ENCODE data around the gene VAV3.
A peak's percentile ranks its signal among the peaks of the same experiment; 100 is the strongest.

VAV3 gene

DNA sequence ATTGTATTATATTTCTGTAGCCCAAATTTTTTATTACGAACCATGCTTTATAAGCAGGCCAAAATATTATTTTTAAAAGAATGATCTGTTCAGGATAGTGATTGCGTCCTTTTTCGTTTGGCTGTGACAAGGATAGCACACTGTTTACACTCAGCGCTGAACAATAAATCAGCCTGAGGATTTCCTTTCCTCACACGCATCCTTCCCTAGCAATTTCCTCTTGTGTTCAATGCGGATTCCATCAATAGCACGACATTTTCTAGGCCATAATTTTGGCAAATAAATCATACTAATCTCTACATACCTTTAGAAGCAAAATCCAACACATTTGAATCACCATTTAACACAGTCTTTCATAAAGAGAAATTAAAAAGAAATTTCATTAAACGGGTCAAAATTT is 1.6 kb upstream of the VAV3 start:
- no peak for DNase-seq

DNA sequence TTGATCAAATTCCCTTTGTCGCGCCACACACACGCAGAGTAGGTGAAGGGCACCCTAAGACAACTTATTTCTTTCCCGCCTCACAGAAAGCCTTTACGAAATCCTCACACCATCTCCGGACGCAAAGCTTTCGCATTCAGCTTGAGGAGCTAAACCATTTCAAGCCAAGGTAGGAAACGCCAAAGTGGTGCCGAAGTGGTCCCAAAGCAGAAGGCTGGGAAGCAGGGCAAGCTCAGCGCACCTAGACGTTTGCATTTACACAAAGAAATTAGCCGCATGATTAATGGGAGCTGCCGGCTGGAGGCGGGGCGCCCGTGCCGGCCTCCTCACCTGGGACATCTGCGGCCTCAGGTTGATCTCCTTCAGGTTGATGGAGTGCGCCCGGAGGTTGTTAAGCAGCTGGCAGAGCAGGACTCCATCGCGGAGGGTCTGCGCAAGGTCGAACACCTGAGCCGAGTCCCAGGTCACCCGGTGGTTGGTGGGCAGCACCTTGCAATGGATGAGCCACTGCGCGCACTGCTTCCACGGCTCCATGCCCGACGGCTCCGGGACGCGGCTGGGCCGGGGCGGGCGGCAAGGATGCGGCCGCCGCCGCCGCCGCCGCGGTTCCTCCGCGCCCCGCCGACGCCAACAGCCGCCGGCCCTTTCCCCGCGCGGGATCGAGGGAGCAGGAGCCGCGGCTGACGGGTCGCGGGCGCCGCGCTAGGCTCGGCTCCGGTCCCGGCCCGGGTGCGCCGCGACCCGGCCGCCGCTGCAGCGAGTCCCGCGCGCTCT is 457 bp downstream of the VAV3 start:
- DNase-seq, result no peak

- DNase-seq, result peak; percentile 66
Observed at GRCh38 chr1:107963601-107964335, 1.2 kb downstream of the VAV3 start.

- no peak for DNase-seq
Observed at GRCh38 chr1:107963008-107963407, 2.0 kb downstream of the VAV3 start.

- DNase-seq, result no peak
Observed at GRCh38 chr1:107954719-107955415, 10.1 kb downstream of the VAV3 start.

DNA sequence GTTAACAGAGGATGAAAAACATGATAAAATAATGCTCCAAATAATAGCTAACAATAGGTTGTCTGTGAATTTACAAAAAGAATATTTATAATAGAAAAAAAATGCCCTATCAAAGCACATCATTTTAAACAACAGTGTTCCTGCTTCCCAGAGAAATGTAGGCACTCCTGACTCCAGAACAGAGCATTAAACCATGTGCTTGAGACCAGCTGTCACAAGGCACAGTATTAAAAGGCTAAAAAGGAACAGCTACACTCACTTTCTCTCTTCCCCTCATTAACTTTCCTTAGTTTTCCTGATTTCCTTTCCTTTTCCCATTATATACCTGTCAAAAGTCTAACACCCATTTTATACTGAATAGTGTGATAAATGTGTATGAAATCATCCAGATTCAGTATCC is 10.9 kb downstream of the VAV3 start:
- DNase-seq, result no peak

- no peak for DNase-seq
Observed at GRCh38 chr1:107953556-107953955, 11.4 kb downstream of the VAV3 start.

GRCh38 chr1:107952989-107953388 is 12.0 kb downstream of the VAV3 start:
- DNase-seq, result no peak

- DNase-seq, result no peak
Observed at GRCh38 chr1:107950464-107950863, 14.5 kb downstream of the VAV3 start.

DNA sequence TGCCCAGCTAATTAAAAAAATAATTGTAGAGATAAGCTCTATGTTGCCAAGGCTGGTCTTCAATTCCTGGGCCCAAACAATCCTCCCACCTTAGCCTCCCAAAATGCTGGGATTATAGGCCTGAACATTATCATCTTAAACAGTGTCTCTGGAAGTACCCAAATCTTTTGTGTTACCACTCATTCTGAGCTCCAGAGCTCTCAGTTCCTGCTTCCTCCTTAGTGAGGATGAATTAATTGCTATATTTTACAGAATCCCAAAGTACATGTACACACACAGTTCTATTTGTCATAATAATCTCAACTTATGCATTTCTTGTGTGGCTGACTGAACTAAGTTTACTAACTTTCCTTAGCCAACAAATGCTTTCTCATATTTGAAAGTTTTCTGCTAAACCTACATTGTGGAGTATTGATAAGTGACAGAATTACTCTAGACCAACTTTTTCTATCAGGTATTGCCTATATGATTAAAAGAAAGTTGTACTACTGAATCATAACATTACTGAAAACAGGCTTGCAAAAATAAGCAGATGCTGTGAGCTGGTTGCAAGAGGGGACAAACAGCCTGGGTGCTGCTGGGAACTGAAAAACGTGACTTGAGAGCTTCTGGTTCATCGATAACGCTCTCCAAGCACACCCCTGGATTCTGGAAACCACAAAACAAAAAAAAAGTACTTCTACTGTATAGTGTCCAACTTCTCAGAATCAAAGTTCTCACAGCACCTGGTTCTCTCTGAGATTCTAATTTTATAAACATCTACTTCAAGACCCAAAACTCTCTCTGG is 15.3 kb downstream of the VAV3 start:
- DNase-seq, result peak; percentile 63

DNA sequence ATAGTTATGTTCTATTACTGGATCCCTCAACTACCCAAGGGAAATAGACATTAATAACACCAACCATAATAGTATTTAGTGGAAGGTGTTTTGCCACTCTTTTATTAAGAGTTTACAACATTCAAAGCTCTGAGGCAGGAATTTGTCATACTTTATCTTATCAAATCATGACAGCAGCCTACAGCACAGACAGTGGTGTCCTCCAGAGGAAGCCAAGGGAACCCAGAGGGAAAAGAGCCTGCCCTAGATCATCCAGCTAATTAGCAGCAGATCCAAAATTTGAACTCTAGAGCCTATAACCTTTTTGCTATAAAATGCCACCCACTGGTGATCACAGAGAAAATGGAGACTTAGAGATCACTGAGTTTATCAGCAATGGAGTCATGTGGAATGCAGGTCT is 18.2 kb downstream of the VAV3 start:
- no peak for DNase-seq

DNA sequence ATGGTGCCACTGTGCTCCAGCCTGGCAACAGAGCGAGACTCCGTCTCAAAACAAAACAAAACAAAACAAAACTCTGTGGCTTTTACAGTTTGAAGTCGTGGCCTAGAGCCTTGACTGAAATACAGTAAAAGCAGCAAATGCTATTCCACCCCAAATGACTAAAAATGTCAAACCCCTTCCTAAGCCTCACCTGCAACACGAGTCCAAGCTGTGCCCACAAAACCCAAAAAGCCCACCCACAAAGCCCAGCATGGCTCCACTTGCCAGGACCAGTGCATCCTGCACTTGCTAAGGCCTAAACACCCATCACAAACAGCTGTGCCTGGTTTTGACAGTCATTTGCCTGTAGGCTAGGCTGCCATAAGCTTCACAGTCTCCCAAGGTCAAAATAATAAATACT is 21.3 kb downstream of the VAV3 start:
- DNase-seq, result no peak

GRCh38 chr1:107942814-107943213 is 22.2 kb downstream of the VAV3 start:
- DNase-seq, result no peak

GRCh38 chr1:107941531-107941930 is 23.4 kb downstream of the VAV3 start:
- DNase-seq, result no peak

- DNase-seq, result no peak
Observed at GRCh38 chr1:107941123-107941522, 23.9 kb downstream of the VAV3 start.

DNA sequence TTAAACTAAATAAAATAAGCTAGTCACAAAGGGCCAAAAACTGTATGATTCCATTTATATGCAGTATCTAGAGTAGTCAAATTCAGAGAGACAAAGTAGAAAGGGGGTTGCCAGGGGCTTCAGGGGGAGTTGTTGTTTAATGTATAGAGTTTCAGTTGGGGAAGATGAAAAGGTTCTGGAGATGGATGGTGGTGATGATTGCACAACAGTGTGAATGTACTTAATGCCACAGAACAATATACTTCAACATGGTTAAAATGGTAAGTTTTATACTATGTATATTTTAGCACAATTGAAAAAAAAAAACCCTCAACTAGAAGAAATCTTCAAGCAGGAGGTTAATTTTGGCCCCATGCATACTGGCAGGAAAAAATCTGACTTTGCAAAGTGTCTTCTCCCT is 24.3 kb downstream of the VAV3 start:
- no peak for DNase-seq

GRCh38 chr1:107940017-107940577 is 24.9 kb downstream of the VAV3 start:
- no peak for DNase-seq

GRCh38 chr1:107939256-107939655 is 25.7 kb downstream of the VAV3 start:
- DNase-seq, result no peak

DNA sequence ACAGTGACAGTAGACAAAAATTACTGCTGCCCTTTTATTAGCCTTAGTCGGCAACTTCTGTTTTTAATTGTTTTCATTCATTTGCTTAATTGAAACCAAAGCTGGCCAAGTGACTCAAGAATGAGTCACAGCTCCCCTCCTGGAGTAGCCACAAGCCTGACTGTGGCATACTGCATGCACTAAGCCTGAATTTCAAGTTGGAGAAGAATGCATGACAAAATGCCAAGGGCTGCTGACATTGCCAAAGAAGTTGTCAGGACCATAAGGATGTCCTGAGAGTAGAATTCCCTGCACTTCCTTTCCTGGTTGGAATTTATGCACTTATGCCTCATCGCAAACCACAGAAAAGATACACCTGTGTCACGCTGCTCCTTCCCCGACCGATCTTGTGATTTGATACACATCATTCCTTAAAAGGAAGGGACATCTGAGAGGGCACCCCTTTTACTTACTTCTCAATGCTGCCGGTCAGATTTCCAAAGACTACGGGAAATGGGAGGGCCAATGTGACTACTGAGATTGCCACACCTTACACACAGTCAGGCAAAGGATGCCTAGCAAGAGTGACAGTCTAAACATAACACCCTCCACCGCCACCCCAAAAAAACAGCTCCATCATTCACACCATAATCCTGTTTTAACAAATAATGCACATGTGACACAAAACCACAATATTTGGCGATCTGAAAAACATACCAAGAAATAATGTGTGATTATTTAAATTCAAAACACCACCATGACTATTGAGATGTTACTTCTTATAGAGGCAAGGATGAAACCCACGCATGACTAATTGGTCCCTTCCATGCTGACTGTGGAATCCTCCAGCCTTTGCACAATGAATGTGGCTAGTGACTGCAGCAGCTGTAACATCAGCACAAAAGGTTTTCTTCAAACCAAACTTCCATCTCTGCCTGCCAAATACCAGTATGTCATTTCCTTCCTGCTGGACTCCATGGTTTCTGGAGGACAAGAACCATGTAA is 28.2 kb downstream of the VAV3 start:
- DNase-seq, result peak; percentile 81

DNA sequence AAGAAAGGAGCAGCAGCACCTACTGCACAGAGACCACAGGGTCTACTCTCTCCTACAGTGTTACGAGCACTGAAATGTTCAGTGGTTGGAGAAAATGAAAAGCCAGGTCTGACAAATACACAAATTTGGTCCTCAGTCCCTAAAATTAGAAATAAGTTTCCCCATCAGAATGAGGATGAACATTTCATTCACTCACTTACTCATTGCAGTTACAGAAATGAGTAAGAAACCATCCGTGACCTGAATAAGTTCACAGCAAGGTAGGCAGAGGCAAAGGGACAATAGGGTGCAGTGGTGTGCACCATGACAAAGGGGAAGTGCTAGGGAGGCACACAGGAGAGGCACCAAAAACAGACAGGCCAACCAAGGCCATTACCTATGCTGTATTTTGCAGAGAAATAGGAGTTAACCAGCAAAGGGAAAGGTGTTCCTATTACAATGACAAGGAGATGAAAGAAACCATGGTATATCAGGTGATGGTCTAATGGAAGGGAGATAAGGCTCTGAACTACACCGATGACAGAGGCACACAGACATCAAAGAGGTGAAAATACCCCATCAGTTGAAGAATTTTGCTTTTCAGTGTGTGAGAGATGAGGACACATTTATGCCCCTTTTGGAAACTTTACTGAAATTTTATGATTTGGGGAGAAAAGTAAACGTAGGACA is 29.4 kb downstream of the VAV3 start:
- peak; percentile 91 for DNase-seq

GRCh38 chr1:107934578-107934977 is 30.4 kb downstream of the VAV3 start:
- no peak for DNase-seq

All from activated CD4-positive, alpha-beta T cell treated with anti-CD3 and anti-CD28 coated beads, Interleukin-2, amount 50 U/mL, for 16 hours (primary cell).